ENCODE measurements around the gene UNC5A. TPM values are rescaled to one million over a fixed set of nuclear protein-coding genes. Genes with fewer than 3 reads are reported as not detected.

Gene UNC5A
- total and polyA plus RNA-seq, 7 donors = 0.03 to 0.25 (median 0.10) TPM; not detected in 4

DNA sequence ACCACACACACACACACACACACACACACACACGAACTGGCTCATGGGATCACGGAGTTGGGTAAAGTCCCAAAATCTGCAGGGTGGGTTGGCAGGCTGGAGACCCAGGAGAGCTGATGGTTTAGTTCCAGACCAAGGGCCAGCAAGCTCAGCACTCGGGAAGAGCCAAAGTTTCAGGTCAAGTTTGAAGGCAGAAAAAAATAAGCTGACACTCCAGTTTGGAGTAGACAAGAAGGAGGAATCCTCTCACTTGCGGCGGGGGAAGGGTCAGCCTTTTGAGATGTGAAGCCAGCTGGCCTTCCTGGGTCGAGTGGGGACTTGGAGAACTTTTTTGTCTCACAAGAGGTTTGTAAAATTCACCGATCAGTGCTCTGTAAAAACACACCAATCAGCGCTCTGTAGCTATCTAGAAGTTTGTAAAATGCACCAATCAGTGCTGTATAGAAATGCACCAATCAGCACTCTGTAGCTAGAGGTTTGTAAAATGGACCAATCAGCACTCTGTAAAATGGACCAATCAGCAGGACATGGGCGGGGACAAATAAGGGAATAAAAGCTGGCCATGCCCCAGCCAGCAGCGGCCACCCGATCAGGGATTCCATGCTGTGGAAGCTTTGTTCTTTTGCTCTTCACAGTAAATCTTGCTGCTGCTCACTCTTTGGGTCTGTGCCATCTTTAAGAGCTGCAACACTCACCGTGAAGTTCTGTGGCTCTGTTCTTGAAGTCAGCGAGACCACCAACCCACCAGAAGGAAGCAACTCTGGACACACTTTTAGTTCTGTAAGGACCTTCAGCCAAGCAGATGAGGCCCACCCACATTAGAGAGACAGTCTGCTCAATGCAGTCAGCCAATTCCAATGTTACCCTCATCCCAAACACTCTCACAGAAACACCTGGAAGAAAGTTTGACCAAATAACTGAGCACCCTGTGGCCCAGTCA lies 37.8 kb upstream of the UNC5A start:
- ATAC-seq = no peak

DNA sequence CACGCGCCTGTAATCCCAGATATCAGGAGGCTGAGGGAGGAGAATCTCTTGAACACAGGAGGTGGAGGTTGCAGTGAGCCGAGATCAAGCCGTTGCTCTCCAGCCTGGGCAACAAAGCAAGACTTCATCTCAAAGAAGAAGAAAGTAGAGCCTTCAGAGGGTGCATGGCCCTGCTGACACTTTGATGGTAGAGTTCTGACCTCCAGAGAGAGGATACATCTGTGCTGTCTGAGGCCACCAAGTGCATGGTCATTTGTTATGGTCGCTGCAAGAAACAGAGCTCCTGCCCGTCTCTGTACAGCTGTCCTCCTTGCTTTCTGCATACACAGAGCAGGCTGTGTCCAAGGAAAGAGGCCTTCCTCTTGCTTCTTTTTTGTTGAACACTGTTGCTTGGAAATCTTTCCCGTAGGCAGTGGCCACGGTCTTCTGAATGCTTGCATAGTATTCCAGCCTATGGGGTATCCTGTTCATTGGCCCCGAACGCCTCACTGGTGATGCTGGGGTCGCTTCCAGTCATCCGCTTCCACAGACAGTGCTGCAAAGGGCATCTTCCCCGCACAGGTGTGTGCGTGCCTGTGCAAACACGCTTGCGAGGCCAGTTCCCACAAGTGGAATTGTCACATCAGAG lies 36.8 kb upstream of the UNC5A start:
- WGBS, 3 donors = 69 to 72% (median 70%) methylated on average over 16 of the region's 16 CpGs
- intact Hi-C loops (cut with DNase I) = no loop called here
- Histone ChIP-seq H3K9me3 (no peaks in the 10 kb centered on the region), H3K4me1 (no peaks in the 10 kb centered on the region), H3K36me3 (ENCODE audit: insufficient read depth in 1 of 2, low read depth in 1 of 2) (no peaks in the 10 kb centered on the region), H3K27me3 (ENCODE audit: insufficient read depth in 3 of 3, low read length in 2 of 3) (peaks cover 0 to 50% (median 10%) of the 10 kb centered on the region in 3 donors), H3K4me3 (no peak overlapping the region), H3K27ac (no peak overlapping the region)
- no peak for ATAC-seq
- DNase-seq = no peak
- TF ChIP-seq, protein P1, sequence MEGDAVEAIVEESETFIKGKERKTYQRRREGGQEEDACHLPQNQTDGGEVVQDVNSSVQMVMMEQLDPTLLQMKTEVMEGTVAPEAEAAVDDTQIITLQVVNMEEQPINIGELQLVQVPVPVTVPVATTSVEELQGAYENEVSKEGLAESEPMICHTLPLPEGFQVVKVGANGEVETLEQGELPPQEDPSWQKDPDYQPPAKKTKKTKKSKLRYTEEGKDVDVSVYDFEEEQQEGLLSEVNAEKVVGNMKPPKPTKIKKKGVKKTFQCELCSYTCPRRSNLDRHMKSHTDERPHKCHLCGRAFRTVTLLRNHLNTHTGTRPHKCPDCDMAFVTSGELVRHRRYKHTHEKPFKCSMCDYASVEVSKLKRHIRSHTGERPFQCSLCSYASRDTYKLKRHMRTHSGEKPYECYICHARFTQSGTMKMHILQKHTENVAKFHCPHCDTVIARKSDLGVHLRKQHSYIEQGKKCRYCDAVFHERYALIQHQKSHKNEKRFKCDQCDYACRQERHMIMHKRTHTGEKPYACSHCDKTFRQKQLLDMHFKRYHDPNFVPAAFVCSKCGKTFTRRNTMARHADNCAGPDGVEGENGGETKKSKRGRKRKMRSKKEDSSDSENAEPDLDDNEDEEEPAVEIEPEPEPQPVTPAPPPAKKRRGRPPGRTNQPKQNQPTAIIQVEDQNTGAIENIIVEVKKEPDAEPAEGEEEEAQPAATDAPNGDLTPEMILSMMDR (IDR thresholded peaks at IDR 0.05) = no peak

More for the DNA sequence above, 37.8 kb upstream of the UNC5A start:
- Histone ChIP-seq H3K27me3 (ENCODE audit: insufficient read depth in 3 of 3, low read length in 2 of 3) (peaks cover 0 to 50% (median 10%) of the 10 kb centered on the region in 3 donors), H3K9me3 (no peaks in the 10 kb centered on the region), H3K27ac (no peak overlapping the region), H3K4me1 (no peaks in the 10 kb centered on the region), H3K36me3 (ENCODE audit: insufficient read depth in 1 of 2, low read depth in 1 of 2) (no peaks in the 10 kb centered on the region), H3K4me3 (no peak overlapping the region)
- intact Hi-C loops (cut with DNase I) = no loop called here
- WGBS, 3 donors = 53 to 62% (median 54%) methylated on average over 13 of the region's 13 CpGs
- DNase-seq = no peak
- TF ChIP-seq, protein P1 (IDR thresholded peaks at IDR 0.05) = no peak

DNA sequence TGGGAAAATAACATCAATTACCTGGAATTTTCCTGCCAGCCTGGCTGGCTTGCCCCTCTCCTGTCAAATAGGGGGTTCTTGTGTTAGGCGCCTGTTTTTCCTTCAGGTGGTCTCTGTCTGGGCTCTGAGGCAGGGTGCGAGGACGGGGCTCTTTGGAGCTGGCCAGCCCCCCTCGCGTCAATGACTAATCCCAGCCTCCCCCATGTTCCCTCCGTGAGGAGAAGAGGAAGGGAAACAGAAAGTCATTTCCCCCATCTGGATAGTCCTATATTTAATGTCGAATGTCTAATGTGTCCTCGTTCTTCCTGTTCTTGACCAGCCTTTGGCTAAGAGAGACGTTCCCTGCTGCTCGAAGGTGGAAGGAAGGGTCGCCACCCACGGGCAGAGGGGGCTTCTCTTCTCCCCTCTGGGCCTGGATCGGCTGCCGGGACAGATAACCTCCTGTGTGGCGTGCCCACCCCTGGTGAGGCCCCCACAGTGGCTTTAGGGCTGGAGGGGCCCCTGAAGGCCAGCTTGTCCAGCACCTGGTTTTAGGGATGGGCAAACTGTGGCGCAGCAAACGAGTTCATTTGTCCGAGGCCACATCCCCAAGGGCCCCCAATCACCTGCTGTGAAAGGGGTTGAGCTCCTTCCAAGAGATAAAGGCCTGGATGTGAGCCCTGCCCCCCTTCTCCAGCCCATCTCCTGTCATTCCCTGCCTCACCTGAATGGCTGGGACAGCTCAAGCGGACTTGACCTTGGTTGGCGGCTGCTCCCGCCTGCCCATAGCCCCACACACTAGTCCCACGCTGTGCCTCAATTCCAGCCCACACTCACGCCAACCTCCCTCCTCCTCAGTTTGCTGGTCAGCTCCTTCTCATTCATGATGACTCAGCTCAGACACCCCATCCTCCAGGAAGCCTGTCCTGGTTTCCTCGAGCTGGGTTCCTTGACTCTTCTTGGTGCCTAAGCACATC lies 35.9 kb upstream of the UNC5A start:
- ATAC-seq = no peak
- H3K27me3 ChIP-seq (ENCODE audit: insufficient read depth in 3 of 3, low read length in 2 of 3) = peaks cover 0 to 48% (median 10%) of the 10 kb centered on the region in 3 donors
- no peaks in the 10 kb centered on the region for H3K9me3 ChIP-seq

DNA sequence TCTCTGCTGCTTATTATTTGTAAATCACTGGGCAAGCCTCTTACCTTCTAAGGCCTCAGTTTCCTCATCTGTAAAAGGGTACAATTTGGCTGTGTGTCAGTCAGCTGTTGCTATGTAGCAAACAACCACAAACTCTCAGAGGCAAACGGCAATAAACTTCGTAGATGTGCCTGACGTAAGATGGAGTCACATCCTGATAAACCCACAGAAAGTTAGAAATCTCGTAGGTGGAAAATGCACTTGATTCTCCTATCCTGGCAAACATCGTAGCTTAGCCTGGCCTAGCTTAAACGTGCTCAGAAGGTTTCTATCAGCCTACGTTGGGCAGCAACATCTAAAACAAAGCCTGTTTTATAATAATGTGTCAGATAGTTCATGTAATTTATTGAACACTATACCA lies 35.0 kb upstream of the UNC5A start:
- intact Hi-C loops (cut with DNase I) = no loop called here

More for the DNA sequence above, 35.9 kb upstream of the UNC5A start:
- Histone ChIP-seq H3K4me1 (no peaks in the 10 kb centered on the region), H3K27ac (no peak overlapping the region), H3K4me3 (no peak overlapping the region), H3K36me3 (ENCODE audit: insufficient read depth in 1 of 2, low read depth in 1 of 2) (no peaks in the 10 kb centered on the region)
- no peak for DNase-seq
- TF ChIP-seq, protein P1 (IDR thresholded peaks at IDR 0.05) = no peak
- 31 to 48% (median 37%) methylated on average over 21 to 24 of the region's 24 CpGs for WGBS, 3 donors
- intact Hi-C loops (cut with DNase I) = no loop called here

More for the DNA sequence above, 35.0 kb upstream of the UNC5A start:
- ATAC-seq (no peak), DNase-seq (no peak)
- H3K27ac ChIP-seq = no peak overlapping the region
- no peaks in the 10 kb centered on the region for H3K9me3 ChIP-seq
- no peaks in the 10 kb centered on the region for H3K36me3 ChIP-seq (ENCODE audit: insufficient read depth in 1 of 2, low read depth in 1 of 2)
- no peak overlapping the region for H3K4me3 ChIP-seq
- TF ChIP-seq, protein P1 (IDR thresholded peaks at IDR 0.05) = no peak
- WGBS, 3 donors = 55 to 66% (median 56%) methylated on average over 7 of the region's 7 CpGs
- H3K27me3 ChIP-seq (ENCODE audit: insufficient read depth in 3 of 3, low read length in 2 of 3) = peaks cover 0 to 49% (median 10%) of the 10 kb centered on the region in 3 donors
- no peaks in the 10 kb centered on the region for H3K4me1 ChIP-seq
